ENCODE results near the gene KDR.

DNA sequence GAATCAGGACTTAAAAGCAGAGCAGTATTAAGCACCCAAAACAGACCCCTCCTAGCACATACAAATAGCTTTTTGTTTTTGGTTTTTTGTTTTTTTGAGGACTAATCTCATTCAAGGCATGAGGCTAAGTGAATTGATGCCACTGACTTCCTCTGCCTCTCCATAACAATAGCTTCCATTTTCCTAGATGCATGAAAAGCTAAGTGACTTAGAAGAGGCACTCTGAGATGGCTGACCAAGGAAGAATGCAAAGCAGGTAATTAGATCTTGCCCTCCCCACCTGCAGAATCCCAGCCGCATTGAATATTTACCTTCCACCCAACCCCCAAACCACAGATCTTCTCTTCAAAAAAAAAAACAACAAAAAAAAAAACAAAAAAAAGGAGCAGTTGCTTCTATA lies 7.4 kb upstream of the KDR start:
- TF ChIP-seq, protein P1, sequence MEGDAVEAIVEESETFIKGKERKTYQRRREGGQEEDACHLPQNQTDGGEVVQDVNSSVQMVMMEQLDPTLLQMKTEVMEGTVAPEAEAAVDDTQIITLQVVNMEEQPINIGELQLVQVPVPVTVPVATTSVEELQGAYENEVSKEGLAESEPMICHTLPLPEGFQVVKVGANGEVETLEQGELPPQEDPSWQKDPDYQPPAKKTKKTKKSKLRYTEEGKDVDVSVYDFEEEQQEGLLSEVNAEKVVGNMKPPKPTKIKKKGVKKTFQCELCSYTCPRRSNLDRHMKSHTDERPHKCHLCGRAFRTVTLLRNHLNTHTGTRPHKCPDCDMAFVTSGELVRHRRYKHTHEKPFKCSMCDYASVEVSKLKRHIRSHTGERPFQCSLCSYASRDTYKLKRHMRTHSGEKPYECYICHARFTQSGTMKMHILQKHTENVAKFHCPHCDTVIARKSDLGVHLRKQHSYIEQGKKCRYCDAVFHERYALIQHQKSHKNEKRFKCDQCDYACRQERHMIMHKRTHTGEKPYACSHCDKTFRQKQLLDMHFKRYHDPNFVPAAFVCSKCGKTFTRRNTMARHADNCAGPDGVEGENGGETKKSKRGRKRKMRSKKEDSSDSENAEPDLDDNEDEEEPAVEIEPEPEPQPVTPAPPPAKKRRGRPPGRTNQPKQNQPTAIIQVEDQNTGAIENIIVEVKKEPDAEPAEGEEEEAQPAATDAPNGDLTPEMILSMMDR (IDR thresholded peaks at IDR 0.05 in 4 of 5, conservative IDR thresholded peaks at IDR 0.05 in 1 of 5), result no peak
- no peak for TF ChIP-seq POLR2A (IDR thresholded peaks at IDR 0.05)

Measured in gastrocnemius medialis (tissue), 4 donors.